Measurements from ENCODE around the gene GRK1.

GRK1 gene

DNA sequence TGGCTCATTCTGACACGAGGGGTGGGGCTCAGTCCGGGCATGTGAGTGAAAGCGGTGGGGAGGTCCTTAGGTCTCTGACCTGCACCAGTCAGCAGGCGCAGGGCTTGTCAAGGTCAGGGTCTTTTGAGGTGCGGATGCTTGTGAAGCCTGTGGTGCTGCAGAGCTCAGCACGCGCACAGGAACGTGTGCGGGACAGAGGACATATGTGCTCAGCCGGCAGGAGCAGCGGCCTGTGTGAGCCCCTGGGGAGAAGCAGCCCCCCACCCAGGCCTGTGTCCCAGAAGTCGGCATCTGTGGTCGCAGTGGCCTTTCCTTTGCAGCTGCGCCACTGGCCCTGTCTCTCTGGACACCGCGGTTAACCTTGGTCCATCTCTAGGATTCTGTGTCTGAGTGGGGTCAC is 39.9 kb upstream of the GRK1 start:
- H3K4me1 ChIP-seq (ENCODE audit: control extremely low read depth in 1 of 4, control insufficient read depth in 4 of 4, insufficient read depth in 4 of 4, low read length in 3 of 4), result no peaks in the 10 kb centered on the region
- no peak for DNase-seq
- no peaks in the 10 kb centered on the region for H3K9me3 ChIP-seq (ENCODE audit: control extremely low read depth in 1 of 5, control insufficient read depth in 4 of 5, insufficient read depth in 2 of 5, low read depth in 1 of 5, low read length in 4 of 5)
- CTCF ChIA-PET, result no interaction called here
- H3K27me3 ChIP-seq (replicated peaks in 2 of 5; ENCODE audit: control insufficient read depth in 4 of 5, insufficient read depth in 5 of 5, low read length in 4 of 5), result no peaks in the 10 kb centered on the region
- POLR2A ChIA-PET, result no interaction called here
- H3K4me3 ChIP-seq (ENCODE audit: control insufficient read depth in 1 of 7, extremely low read depth in 1 of 7, insufficient read depth in 4 of 7, low read depth in 2 of 7, low read length in 6 of 7), result no peak overlapping the region
- no peak overlapping the region for H3K27ac ChIP-seq (ENCODE audit: insufficient read depth in 1 of 2, low read depth in 1 of 2, low read length in 2 of 2, poor library complexity in 1 of 2, severe bottlenecking in 2 of 2)
- WGBS (ENCODE audit: insufficient coverage), result 99% methylated on average over 14 of the region's 16 CpGs
- peaks cover 8 to 82% (median 32%) of the 10 kb centered on the region in 4 experiments for H3K36me3 ChIP-seq (ENCODE audit: control insufficient read depth in 4 of 4, insufficient read depth in 4 of 4, low read length in 3 of 4)

DNA sequence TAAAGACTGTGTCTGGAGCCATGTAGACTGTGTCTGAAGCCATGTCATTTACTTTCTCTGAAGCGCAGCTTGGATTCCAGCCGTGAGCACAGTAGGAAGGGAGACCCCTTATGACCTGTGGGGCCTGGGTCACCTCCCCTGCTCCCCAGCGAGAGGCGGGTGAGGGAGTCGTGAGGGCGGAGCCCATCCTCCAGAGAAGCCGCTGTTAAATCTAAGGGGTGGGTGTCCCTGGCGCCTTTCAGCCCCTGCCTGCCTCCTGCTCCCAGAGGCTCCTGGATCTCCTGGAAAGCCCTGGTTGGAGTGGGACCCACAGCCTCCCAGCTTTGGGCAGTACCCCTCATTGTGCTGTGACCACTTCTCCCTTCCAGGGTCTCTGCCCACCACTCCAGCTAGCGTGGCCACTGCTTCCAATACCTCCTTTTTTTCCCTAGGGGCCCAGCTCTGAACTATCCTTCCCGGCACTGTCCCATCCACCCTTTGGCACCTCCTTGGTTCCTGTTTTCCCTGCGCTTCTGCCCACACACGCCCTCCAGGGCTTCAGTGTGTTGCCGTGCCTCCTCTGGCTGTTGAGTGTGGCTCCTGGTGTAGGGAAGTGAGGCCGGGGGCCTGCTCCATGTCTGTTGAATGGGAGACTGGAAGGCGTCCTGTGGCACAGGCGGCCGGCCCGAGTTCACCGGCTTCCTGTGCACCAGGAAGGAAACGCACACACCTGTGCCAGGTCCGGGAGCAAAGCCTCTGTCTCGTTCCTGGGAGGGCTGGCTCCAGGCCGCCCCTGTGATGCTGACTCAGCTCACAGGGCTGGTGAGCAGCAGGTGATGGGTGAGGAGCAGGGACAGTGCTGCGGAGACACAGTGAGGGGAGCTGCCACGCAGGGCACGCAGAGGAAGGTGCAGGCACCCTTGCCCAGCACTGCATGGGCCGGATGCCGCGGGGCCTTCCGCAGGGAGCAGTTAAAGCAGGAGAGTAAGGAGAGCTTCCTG is 38.4 kb upstream of the GRK1 start:
- ChIA-PET POLR2A (no interaction called here), CTCF (no interaction called here)
- no peak overlapping the region for H3K27ac ChIP-seq (ENCODE audit: insufficient read depth in 1 of 2, low read depth in 1 of 2, low read length in 2 of 2, poor library complexity in 1 of 2, severe bottlenecking in 2 of 2)
- H3K36me3 ChIP-seq (ENCODE audit: control insufficient read depth in 4 of 4, insufficient read depth in 4 of 4, low read length in 3 of 4), result peaks cover 10 to 80% (median 38%) of the 10 kb centered on the region in 4 experiments
- H3K4me3 ChIP-seq (ENCODE audit: control insufficient read depth in 1 of 7, extremely low read depth in 1 of 7, insufficient read depth in 4 of 7, low read depth in 2 of 7, low read length in 6 of 7), result no peak overlapping the region
- 89% methylated on average over 25 of the region's 30 CpGs for WGBS (ENCODE audit: insufficient coverage)
- DNase-seq, result no peak
- H3K9me3 ChIP-seq (ENCODE audit: control extremely low read depth in 1 of 5, control insufficient read depth in 4 of 5, insufficient read depth in 2 of 5, low read depth in 1 of 5, low read length in 4 of 5), result no peaks in the 10 kb centered on the region
- no peaks in the 10 kb centered on the region for H3K27me3 ChIP-seq (replicated peaks in 2 of 5; ENCODE audit: control insufficient read depth in 4 of 5, insufficient read depth in 5 of 5, low read length in 4 of 5)
- no peaks in the 10 kb centered on the region for H3K4me1 ChIP-seq (ENCODE audit: control extremely low read depth in 1 of 4, control insufficient read depth in 4 of 4, insufficient read depth in 4 of 4, low read length in 3 of 4)

DNA sequence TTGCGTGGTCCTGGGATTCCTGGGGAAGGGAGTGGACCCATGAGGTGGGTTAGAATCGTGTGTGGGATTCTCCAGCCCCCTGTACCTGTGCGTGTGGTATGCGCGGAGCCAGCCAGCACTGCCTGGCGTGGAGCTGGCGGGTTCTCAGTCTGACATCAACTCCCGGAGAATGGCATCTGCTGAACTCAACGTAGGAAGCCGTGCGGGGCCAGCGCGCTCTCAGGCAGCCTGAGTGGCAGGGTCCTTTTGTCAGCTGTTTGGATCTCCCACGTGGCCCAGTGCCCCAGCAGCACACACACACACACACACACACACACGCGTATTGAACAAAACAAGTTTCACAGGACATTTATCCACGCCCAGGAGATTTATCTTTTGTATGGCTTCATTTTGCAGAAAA is 37.2 kb upstream of the GRK1 start:
- DNase-seq, result no peak
- CTCF ChIA-PET, result no interaction called here
- no peak overlapping the region for H3K4me3 ChIP-seq (ENCODE audit: control insufficient read depth in 1 of 7, extremely low read depth in 1 of 7, insufficient read depth in 4 of 7, low read depth in 2 of 7, low read length in 6 of 7)
- POLR2A ChIA-PET, result no interaction called here
- H3K27ac ChIP-seq (ENCODE audit: insufficient read depth in 1 of 2, low read depth in 1 of 2, low read length in 2 of 2, poor library complexity in 1 of 2, severe bottlenecking in 2 of 2), result no peak overlapping the region
- H3K4me1 ChIP-seq (ENCODE audit: control extremely low read depth in 1 of 4, control insufficient read depth in 4 of 4, insufficient read depth in 4 of 4, low read length in 3 of 4), result no peaks in the 10 kb centered on the region
- H3K36me3 ChIP-seq (ENCODE audit: control insufficient read depth in 4 of 4, insufficient read depth in 4 of 4, low read length in 3 of 4), result peaks cover 7 to 82% (median 34%) of the 10 kb centered on the region in 4 experiments
- H3K9me3 ChIP-seq (ENCODE audit: control extremely low read depth in 1 of 5, control insufficient read depth in 4 of 5, insufficient read depth in 2 of 5, low read depth in 1 of 5, low read length in 4 of 5), result no peaks in the 10 kb centered on the region
- WGBS (ENCODE audit: insufficient coverage), result 99% methylated on average over 17 of the region's 17 CpGs
- no peaks in the 10 kb centered on the region for H3K27me3 ChIP-seq (replicated peaks in 2 of 5; ENCODE audit: control insufficient read depth in 4 of 5, insufficient read depth in 5 of 5, low read length in 4 of 5)

DNA sequence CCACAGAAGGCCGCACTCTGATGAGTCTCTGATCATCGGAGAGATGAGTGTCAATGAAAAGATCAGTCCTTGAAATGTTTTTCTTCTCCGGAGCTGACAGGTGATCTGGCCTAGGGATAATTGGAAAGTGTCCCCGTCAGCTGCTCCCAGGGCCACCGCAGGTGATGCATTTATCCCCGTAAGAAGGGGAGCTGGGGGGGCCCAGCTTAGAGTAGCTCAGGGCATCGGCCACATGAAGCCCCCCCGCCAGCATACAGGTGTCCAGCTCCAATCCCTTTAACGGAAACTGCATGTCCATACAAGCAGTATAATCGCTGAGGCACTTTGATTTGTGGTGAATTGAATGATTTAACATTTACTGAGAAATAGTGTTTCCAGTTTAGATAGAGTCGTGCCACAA is 36.7 kb upstream of the GRK1 start:
- H3K9me3 ChIP-seq (ENCODE audit: control extremely low read depth in 1 of 5, control insufficient read depth in 4 of 5, insufficient read depth in 2 of 5, low read depth in 1 of 5, low read length in 4 of 5), result no peaks in the 10 kb centered on the region
- no peak overlapping the region for H3K27ac ChIP-seq (ENCODE audit: insufficient read depth in 1 of 2, low read depth in 1 of 2, low read length in 2 of 2, poor library complexity in 1 of 2, severe bottlenecking in 2 of 2)
- H3K4me3 ChIP-seq (ENCODE audit: control insufficient read depth in 1 of 7, extremely low read depth in 1 of 7, insufficient read depth in 4 of 7, low read depth in 2 of 7, low read length in 6 of 7), result no peak overlapping the region
- POLR2A ChIA-PET, result no interaction called here
- 97% methylated on average over 11 of the region's 11 CpGs for WGBS (ENCODE audit: insufficient coverage)
- CTCF ChIA-PET, result no interaction called here
- no peaks in the 10 kb centered on the region for H3K4me1 ChIP-seq (ENCODE audit: control extremely low read depth in 1 of 4, control insufficient read depth in 4 of 4, insufficient read depth in 4 of 4, low read length in 3 of 4)
- H3K36me3 ChIP-seq (ENCODE audit: control insufficient read depth in 4 of 4, insufficient read depth in 4 of 4, low read length in 3 of 4), result peaks cover 7 to 86% (median 36%) of the 10 kb centered on the region in 4 experiments
- H3K27me3 ChIP-seq (replicated peaks in 2 of 5; ENCODE audit: control insufficient read depth in 4 of 5, insufficient read depth in 5 of 5, low read length in 4 of 5), result no peaks in the 10 kb centered on the region
- DNase-seq, result no peak

DNA sequence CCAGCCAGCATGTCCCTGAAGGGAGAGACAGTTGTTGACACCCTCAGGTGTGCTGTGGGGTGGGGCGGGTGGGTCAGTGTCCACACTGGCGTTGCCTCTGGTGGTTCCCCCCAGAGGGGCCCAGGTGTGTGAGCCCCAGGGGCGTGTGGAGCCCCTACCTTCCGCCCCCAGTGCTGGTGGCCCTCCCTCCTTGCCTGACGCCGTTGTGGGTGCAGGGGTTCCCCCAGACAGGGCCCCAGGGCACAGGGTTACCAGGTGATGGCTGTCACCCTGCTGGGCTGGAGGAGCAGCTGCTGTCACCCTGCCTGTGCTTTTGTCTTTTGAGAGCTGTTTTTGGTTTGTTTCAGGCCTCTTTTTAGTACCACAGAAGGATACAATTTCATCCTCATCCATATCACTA is 36.2 kb upstream of the GRK1 start:
- H3K36me3 ChIP-seq (ENCODE audit: control insufficient read depth in 4 of 4, insufficient read depth in 4 of 4, low read length in 3 of 4), result peaks cover 8 to 91% (median 41%) of the 10 kb centered on the region in 4 experiments
- ChIA-PET CTCF (no interaction called here), POLR2A (no interaction called here)
- no peak overlapping the region for H3K27ac ChIP-seq (ENCODE audit: insufficient read depth in 1 of 2, low read depth in 1 of 2, low read length in 2 of 2, poor library complexity in 1 of 2, severe bottlenecking in 2 of 2)
- no peaks in the 10 kb centered on the region for H3K27me3 ChIP-seq (replicated peaks in 2 of 5; ENCODE audit: control insufficient read depth in 4 of 5, insufficient read depth in 5 of 5, low read length in 4 of 5)
- 100% methylated on average over 4 of the region's 6 CpGs for WGBS (ENCODE audit: insufficient coverage)
- H3K4me3 ChIP-seq (ENCODE audit: control insufficient read depth in 1 of 7, extremely low read depth in 1 of 7, insufficient read depth in 4 of 7, low read depth in 2 of 7, low read length in 6 of 7), result no peak overlapping the region
- no peak for DNase-seq
- no peaks in the 10 kb centered on the region for H3K9me3 ChIP-seq (ENCODE audit: control extremely low read depth in 1 of 5, control insufficient read depth in 4 of 5, insufficient read depth in 2 of 5, low read depth in 1 of 5, low read length in 4 of 5)
- H3K4me1 ChIP-seq (ENCODE audit: control extremely low read depth in 1 of 4, control insufficient read depth in 4 of 4, insufficient read depth in 4 of 4, low read length in 3 of 4), result no peaks in the 10 kb centered on the region

DNA sequence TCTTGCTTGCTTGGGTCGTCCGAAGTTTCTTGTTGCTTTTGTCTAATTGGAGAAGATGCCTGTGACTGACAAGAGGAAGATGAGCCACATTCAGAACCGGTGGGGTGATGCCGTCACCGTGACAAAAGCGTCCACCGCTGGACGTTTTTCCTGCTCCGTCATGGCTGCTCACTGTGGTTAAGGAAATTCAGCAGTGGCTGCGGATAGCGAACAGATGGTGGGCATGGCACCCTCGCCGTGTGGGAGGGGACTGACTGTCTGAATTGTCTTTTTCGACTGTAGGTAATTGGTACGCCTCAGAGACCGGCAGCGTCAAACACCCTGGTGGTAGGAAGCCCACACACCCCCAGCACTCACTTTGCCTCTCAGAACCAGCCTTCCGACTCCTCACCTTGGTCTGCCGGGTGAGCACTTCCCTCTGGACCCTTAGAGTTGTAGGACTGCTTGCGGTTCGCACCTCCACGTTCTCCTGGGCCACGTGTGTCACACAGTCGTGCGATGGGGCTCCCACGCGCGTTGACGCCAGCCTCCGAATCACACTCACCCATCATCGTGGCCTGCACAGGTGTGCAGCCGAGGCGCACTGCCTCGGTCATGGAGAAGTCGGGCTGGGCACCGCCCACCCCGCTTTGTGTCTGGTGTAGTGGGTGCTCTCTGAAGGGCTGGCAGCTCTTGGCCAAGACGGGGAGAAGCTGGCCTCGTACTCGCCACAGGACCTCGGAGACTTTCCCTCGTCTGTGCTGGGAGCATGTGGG is 35.5 kb upstream of the GRK1 start:
- WGBS (ENCODE audit: insufficient coverage), result 97% methylated on average over 41 of the region's 42 CpGs

More for the DNA sequence above, 35.5 kb upstream of the GRK1 start:
- Histone ChIP-seq H3K27ac (ENCODE audit: insufficient read depth in 1 of 2, low read depth in 1 of 2, low read length in 2 of 2, poor library complexity in 1 of 2, severe bottlenecking in 2 of 2) (no peak overlapping the region), H3K9me3 (ENCODE audit: control extremely low read depth in 1 of 5, control insufficient read depth in 4 of 5, insufficient read depth in 2 of 5, low read depth in 1 of 5, low read length in 4 of 5) (no peaks in the 10 kb centered on the region), H3K36me3 (ENCODE audit: control insufficient read depth in 4 of 4, insufficient read depth in 4 of 4, low read length in 3 of 4) (peaks cover 10 to 97% (median 44%) of the 10 kb centered on the region in 4 experiments), H3K27me3 (replicated peaks in 2 of 5; ENCODE audit: control insufficient read depth in 4 of 5, insufficient read depth in 5 of 5, low read length in 4 of 5) (no peaks in the 10 kb centered on the region), H3K4me1 (ENCODE audit: control extremely low read depth in 1 of 4, control insufficient read depth in 4 of 4, insufficient read depth in 4 of 4, low read length in 3 of 4) (no peaks in the 10 kb centered on the region), H3K4me3 (ENCODE audit: control insufficient read depth in 1 of 7, extremely low read depth in 1 of 7, insufficient read depth in 4 of 7, low read depth in 2 of 7, low read length in 6 of 7) (no peak overlapping the region)
- POLR2A ChIA-PET, result no interaction called here
- CTCF ChIA-PET, result no interaction called here
- DNase-seq, result no peak

Data from common myeloid progenitor, CD34-positive (primary cell).